NB4 (cell line): ENCODE results near the gene MAD1L1.

Source experiments
- POLR2A ChIP-seq: IDR thresholded peaks from 2 replicates; pipeline ENCODE4 v1.6.1; 2011; ENCODE audit warnings: mild to moderate bottlenecking; ENCODE audit not compliant: insufficient read length; ENCODE audit errors: extremely low read depth
- TF ChIP-seq, protein P1 (sequence below): IDR thresholded peaks from one replicate; pipeline ENCODE4 v1.5.1; 2012; ENCODE audit warnings: low read depth, low read length
- TF ChIP-seq, protein P2 (sequence below): IDR thresholded peaks from 2 replicates; pipeline ENCODE4 v1.6.1; 2011; ENCODE audit warnings: low read depth, low read length

DNA sequence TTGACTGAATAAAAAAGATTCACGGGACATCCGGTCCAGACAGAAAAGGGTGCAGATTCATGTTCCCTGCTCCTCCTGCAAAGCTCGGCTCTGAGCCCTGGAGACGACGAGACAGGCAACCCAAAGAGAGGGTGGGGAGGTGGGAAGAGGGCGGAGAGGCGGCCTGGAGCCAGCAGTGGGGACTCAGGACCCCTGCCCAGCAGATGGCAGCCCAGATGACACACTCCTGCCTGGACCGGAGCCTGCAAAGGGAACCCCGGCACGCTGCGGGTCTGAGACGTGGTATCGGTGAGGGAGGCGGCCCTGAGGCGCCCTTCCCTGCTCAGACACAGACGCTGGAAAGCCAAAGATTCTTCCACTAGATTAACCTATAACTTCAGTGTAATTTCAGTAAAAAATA, 311.9 kb downstream of the MAD1L1 start:
- no peak for TF ChIP-seq POLR2A
- TF ChIP-seq, protein P1, sequence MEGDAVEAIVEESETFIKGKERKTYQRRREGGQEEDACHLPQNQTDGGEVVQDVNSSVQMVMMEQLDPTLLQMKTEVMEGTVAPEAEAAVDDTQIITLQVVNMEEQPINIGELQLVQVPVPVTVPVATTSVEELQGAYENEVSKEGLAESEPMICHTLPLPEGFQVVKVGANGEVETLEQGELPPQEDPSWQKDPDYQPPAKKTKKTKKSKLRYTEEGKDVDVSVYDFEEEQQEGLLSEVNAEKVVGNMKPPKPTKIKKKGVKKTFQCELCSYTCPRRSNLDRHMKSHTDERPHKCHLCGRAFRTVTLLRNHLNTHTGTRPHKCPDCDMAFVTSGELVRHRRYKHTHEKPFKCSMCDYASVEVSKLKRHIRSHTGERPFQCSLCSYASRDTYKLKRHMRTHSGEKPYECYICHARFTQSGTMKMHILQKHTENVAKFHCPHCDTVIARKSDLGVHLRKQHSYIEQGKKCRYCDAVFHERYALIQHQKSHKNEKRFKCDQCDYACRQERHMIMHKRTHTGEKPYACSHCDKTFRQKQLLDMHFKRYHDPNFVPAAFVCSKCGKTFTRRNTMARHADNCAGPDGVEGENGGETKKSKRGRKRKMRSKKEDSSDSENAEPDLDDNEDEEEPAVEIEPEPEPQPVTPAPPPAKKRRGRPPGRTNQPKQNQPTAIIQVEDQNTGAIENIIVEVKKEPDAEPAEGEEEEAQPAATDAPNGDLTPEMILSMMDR: no peak
- TF ChIP-seq, protein P2, sequence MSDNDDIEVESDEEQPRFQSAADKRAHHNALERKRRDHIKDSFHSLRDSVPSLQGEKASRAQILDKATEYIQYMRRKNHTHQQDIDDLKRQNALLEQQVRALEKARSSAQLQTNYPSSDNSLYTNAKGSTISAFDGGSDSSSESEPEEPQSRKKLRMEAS: no peak
